H1 (cell line): ENCODE measurements around the gene PLEKHA5. TPM values are rescaled to one million over a fixed set of nuclear protein-coding genes. Genes with fewer than 3 reads are reported as not detected.

ENCODE experiments used
- CTCF ChIA-PET: fragments of 300-600 bp; sonication (Branson Sonifier 250); formaldehyde crosslinking; loops from one replicate; lab custom pipeline; 2021; ENCODE audit not compliant: partially characterized antibody; lab: Charles Lee
- POLR2A ChIA-PET: fragments of 300-600 bp; sonication (Branson Sonifier 250); formaldehyde crosslinking; loops from one replicate; lab custom pipeline; 2021; ENCODE audit warnings: inconsistent platforms; ENCODE audit not compliant: partially characterized antibody; lab: Charles Lee
- DNase-seq, 2 experiments: peaks; one replicate each; pipeline versions ENCODE4 v3.0.0 to v3.0.0-alpha.2; 2010 to 2022; ENCODE audit warnings: low spot score in 2 of 2, low read depth in 1 of 2, mixed read lengths in 1 of 2
- FAIRE-seq: peaks from 2 replicates; lab custom pipeline; 2011; peaks lifted over from hg19 to GRCh38; lab: Jason Lieb, UNC
- H2AFZ ChIP-seq: 2 replicates; pipeline ENCODE4 v1.8.1; 2012; ENCODE audit warnings: low read length, inconsistent platforms
- H2AK5ac ChIP-seq: 2 replicates; pipeline ENCODE4 v1.6.1; 2013; ENCODE audit warnings: low read depth, low read length
- H2BK120ac ChIP-seq: replicated peaks from 2 replicates; pipeline ENCODE3; 2013; ENCODE audit warnings: low read depth, low read length, inconsistent platforms
- H2BK12ac ChIP-seq: 2 replicates; pipeline ENCODE4 v1.6.1; 2013; ENCODE audit warnings: low read depth, low read length
- H2BK15ac ChIP-seq: 2 replicates; pipeline ENCODE4 v1.6.1; 2013; ENCODE audit warnings: low read length
- H2BK20ac ChIP-seq: 2 replicates; pipeline ENCODE4 v1.6.1; 2013; ENCODE audit warnings: low read length
- H2BK5ac ChIP-seq: 2 replicates; pipeline ENCODE4 v1.6.1; 2013; ENCODE audit warnings: low read depth, low read length
- H3K14ac ChIP-seq: 2 replicates; pipeline ENCODE4 v1.6.1; 2013; ENCODE audit warnings: inconsistent platforms; ENCODE audit not compliant: insufficient read length
- H3K18ac ChIP-seq: 2 replicates; pipeline ENCODE4 v1.6.1; 2013; ENCODE audit warnings: low read length; ENCODE audit errors: extremely low read depth
- H3K23ac ChIP-seq: 2 replicates; pipeline ENCODE4 v1.6.1; 2013; ENCODE audit warnings: inconsistent platforms; ENCODE audit not compliant: insufficient read length
- H3K23me2 ChIP-seq: 2 replicates; pipeline ENCODE4 v1.6.1; 2013; ENCODE audit warnings: low read depth, low read length
- H3K27ac ChIP-seq: 2 replicates; pipeline ENCODE4 v1.6.1; 2011; ENCODE audit warnings: low read depth, low read length, inconsistent platforms
- H3K27me3 ChIP-seq, 4 experiments: replicated peaks in 1 of 4; 1 replicate in 1 of 4; 2 replicates in 3 of 4; pipeline versions ENCODE4 v1.6.1 to v1.8.1; 2011 to 2013; ENCODE audit warnings: low read length in 3 of 4, mild to moderate bottlenecking in 3 of 4, inconsistent platforms in 2 of 4, mixed read lengths in 2 of 4, moderate library complexity in 1 of 4; ENCODE audit not compliant: control insufficient read depth in 3 of 4, insufficient read depth in 3 of 4; ENCODE audit errors: extremely low read depth in 1 of 4
- H3K36me3 ChIP-seq, 4 experiments: 2 replicates each; pipeline versions ENCODE4 v1.6.1 to v1.8.1; 2011 to 2013; ENCODE audit warnings: mild to moderate bottlenecking in 4 of 4, low read length in 3 of 4, moderate library complexity in 2 of 4, control low read depth in 1 of 4, inconsistent platforms in 1 of 4; ENCODE audit not compliant: insufficient read depth in 4 of 4, control insufficient read depth in 2 of 4
- H3K4ac ChIP-seq: replicated peaks from 2 replicates; pipeline ENCODE3; 2013; ENCODE audit warnings: low read length, low read depth, mixed read lengths, inconsistent platforms; ENCODE audit not compliant: insufficient read length
- H3K4me1 ChIP-seq, 4 experiments: replicated peaks in 1 of 4; 1 replicate in 1 of 4; 2 replicates in 3 of 4; pipeline versions ENCODE4 v1.6.1 to v1.8.1; 2011 to 2013; ENCODE audit warnings: low read length in 3 of 4, inconsistent platforms in 2 of 4, mixed read lengths in 1 of 4; ENCODE audit not compliant: insufficient read depth in 4 of 4, control insufficient read depth in 3 of 4
- H3K4me2 ChIP-seq, 2 experiments: 2 replicates each; pipeline versions ENCODE4 v1.6.1 to v1.8.1; 2011 to 2013; ENCODE audit warnings: low read depth in 2 of 2, low read length in 2 of 2, control low read depth in 1 of 2, inconsistent platforms in 1 of 2, mild to moderate bottlenecking in 1 of 2; ENCODE audit not compliant: insufficient read depth in 1 of 2
- H3K4me3 ChIP-seq, 4 experiments: fragments of 200-600, 300-600 bp in 1 of 4; sonication (generic), shearing (Covaris generic), sonication (Bioruptor Twin) in 1 of 4; 2 replicates each; pipeline versions ENCODE4 v1.5.1 to v1.8.1; 2011 to 2016; ENCODE audit warnings: low read length in 4 of 4, low read depth in 3 of 4, control low read depth in 2 of 4, inconsistent platforms in 2 of 4, mild to moderate bottlenecking in 2 of 4, mixed read lengths in 1 of 4, moderate library complexity in 1 of 4; ENCODE audit not compliant: insufficient read depth in 2 of 4; ENCODE audit errors: extremely low read depth in 1 of 4
- H3K56ac ChIP-seq: replicated peaks from 2 replicates; pipeline ENCODE3; 2013; ENCODE audit warnings: low read depth, mild to moderate bottlenecking, mixed read lengths, low read length, inconsistent platforms; ENCODE audit not compliant: insufficient read length
- H3K79me1 ChIP-seq: 2 replicates; pipeline ENCODE4 v1.6.1; 2013; ENCODE audit warnings: low read depth, low read length, control low read depth
- H3K79me2 ChIP-seq, 2 experiments: 2 replicates each; pipeline versions ENCODE4 v1.6.1 to v1.8.1; 2012 to 2013; ENCODE audit warnings: low read length in 2 of 2, mild to moderate bottlenecking in 2 of 2, inconsistent platforms in 1 of 2; ENCODE audit not compliant: insufficient read depth in 2 of 2, control insufficient read depth in 1 of 2
- H3K9ac ChIP-seq, 4 experiments: replicated peaks in 1 of 4; 1 replicate in 1 of 4; 2 replicates in 3 of 4; pipeline versions ENCODE4 v1.6.1 to v1.8.1; 2011 to 2013; ENCODE audit warnings: low read depth in 3 of 4, low read length in 3 of 4, control low read depth in 2 of 4, mild to moderate bottlenecking in 2 of 4, moderate library complexity in 2 of 4, inconsistent platforms in 1 of 4; ENCODE audit errors: extremely low read depth in 1 of 4
- H3K9me3 ChIP-seq, 2 experiments: 2 replicates each; pipeline versions ENCODE4 v1.6.1 to v1.8.1; 2012 to 2013; ENCODE audit warnings: mild to moderate bottlenecking in 2 of 2, moderate library complexity in 2 of 2, control low read depth in 1 of 2, inconsistent platforms in 1 of 2, low read depth in 1 of 2, low read length in 1 of 2, mixed read lengths in 1 of 2; ENCODE audit not compliant: insufficient read depth in 2 of 2
- H4K20me1 ChIP-seq, 2 experiments: replicated peaks in 1 of 2; 2 replicates each; pipeline versions ENCODE3 to v1.8.1; 2011 to 2013; ENCODE audit warnings: inconsistent platforms in 2 of 2, low read length in 2 of 2, mild to moderate bottlenecking in 1 of 2; ENCODE audit not compliant: insufficient read depth in 2 of 2, control insufficient read depth in 1 of 2
- H4K5ac ChIP-seq: 2 replicates; pipeline ENCODE4 v1.6.1; 2013; ENCODE audit warnings: low read length, low read depth, mixed read lengths, inconsistent platforms; ENCODE audit not compliant: insufficient read length
- H4K8ac ChIP-seq: 2 replicates; pipeline ENCODE4 v1.8.0; 2013; ENCODE audit warnings: mild to moderate bottlenecking, moderate library complexity, low read length, inconsistent platforms; ENCODE audit not compliant: insufficient read depth; ENCODE audit errors: extremely low read depth
- H4K91ac ChIP-seq: replicated peaks from 2 replicates; pipeline ENCODE3; 2013; ENCODE audit warnings: low read length, mixed read lengths, inconsistent platforms; ENCODE audit not compliant: insufficient read length
- BACH1 ChIP-seq: IDR thresholded peaks from 2 replicates; pipeline ENCODE4 v1.6.1; 2012; ENCODE audit warnings: low read length, improper control_type of control experiment
- CEBPB ChIP-seq: IDR thresholded peaks from 2 replicates; pipeline ENCODE4 v1.6.1; 2012; ENCODE audit warnings: low read depth, low read length
- SP2 ChIP-seq: IDR thresholded peaks from 2 replicates; pipeline ENCODE4 v1.6.1; 2012; ENCODE audit warnings: mild to moderate bottlenecking, low read length, inconsistent platforms
- SP4 ChIP-seq: IDR thresholded peaks from 2 replicates; pipeline ENCODE4 v1.6.1; 2012; ENCODE audit warnings: low read length, inconsistent platforms
- TCF12 ChIP-seq: IDR thresholded peaks from 2 replicates; pipeline ENCODE4 v1.6.1; 2011; ENCODE audit warnings: low read depth, mild to moderate bottlenecking, low read length
- TEAD4 ChIP-seq: IDR thresholded peaks from 2 replicates; pipeline ENCODE4 v1.6.1; 2012; ENCODE audit warnings: low read depth, low read length, inconsistent platforms, mixed read lengths
- WGBS, 2 experiments: shearing (Covaris generic) in 1 of 2; methylation state at CpG; one replicate each; pipeline versions ENCODE4 v1.1.6 to v1.1.7; 2013 to 2015; ENCODE audit warnings: low lambda C conversion rate in 2 of 2, mixed read lengths in 2 of 2, inconsistent platforms in 1 of 2, low coverage in 1 of 2, missing lambda C conversion rate in 1 of 2; ENCODE audit not compliant: insufficient replicate concordance in 2 of 2, insufficient coverage in 1 of 2, insufficient read length in 1 of 2; ENCODE audit errors: extremely low coverage in 1 of 2, missing lambda C conversion rate in 1 of 2; 5-methylcytosine and 5-hydroxymethylcytosine counted together
- polyA plus RNA-seq, 7 experiments: library from polyadenylated mRNA; depleted of rRNA in 3 of 7; stranded (reverse) in 5 of 7; unstranded in 2 of 7; fragments of >200 nt in 5 of 7; fragments of 200-250 nt in 2 of 7; gene quantifications; 1 replicate in 5 of 7; 2 replicates in 1 of 7; 4 replicates in 1 of 7; pipeline versions ENCODE4 v1.2.1 to v1.2.3, GENCODE V29; 2011 to 2013; ENCODE audit warnings: missing spikeins in 2 of 7, mixed read lengths in 2 of 7
- total RNA-seq: library from RNA; stranded (reverse); fragmentation: NEBNext Ultra II Directional; extraction: Animal tissue kit (Norgen Biotek cat#: 25700); gene quantifications from 2 replicates; pipeline ENCODE4 v1.2.1, GENCODE V29; 2021
- TF ChIP-seq, protein P1 (sequence below): IDR thresholded peaks from 2 replicates; pipeline ENCODE4 v1.6.1; 2011; ENCODE audit warnings: low read depth, mild to moderate bottlenecking, low read length; ENCODE audit not compliant: insufficient read depth
- TF ChIP-seq, protein P2 (sequence below): IDR thresholded peaks from 2 replicates; pipeline ENCODE4 v1.6.1; 2012; ENCODE audit warnings: inconsistent platforms

PLEKHA5 gene
- total and polyA plus RNA-seq, 2 of the 8 experiments (the other 6 are each of a cell fraction or from before 2014, with no cell fraction given), result 17.2 to 66.1 TPM

DNA sequence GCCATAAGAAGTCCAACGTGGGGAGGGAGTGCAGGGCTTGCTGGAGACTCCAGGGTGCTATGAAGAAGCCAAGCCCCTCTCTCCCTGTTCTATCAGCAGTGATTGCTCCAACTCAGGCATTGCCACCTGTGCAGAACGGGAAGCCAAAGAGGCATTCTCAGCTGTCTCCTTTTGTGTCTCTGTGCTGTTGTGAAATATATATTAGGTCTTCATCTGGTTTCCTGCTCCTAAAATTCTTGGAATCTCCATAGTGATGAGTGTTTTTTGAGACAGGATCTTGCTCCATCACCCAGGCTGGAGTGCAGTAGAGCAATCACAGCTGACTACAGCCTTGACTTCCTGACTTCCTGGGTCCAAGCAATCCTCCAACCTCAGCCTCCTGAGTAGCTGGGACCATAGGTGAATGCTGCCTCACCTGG is 258.6 kb downstream of the PLEKHA5 start:
- no peaks in the 10 kb centered on the region; a peak in 1 of 4 replicates for H3K9me3 ChIP-seq
- no peaks in the 10 kb centered on the region for H3K79me1 ChIP-seq
- CTCF ChIA-PET, result interaction anchor here (0.6 kb wide), 1 partner anchor 92 kb away, joined by 3 read pairs; no protein-coding TSS in a partner anchor
- H2BK120ac ChIP-seq, result no peak overlapping the region
- H3K27ac ChIP-seq, result no peak overlapping the region
- no peaks in the 10 kb centered on the region for H3K23me2 ChIP-seq
- no peak overlapping the region for H2BK15ac ChIP-seq
- FAIRE-seq, result no peak
- H3K9ac ChIP-seq, result no peak overlapping the region
- WGBS, 2 experiments, result 63% methylated on average over 2 of the region's 2 CpGs; no CpG with 5 or more reads in 1 of the 2 experiments
- H3K4ac ChIP-seq, result no peak overlapping the region
- no peak overlapping the region for H3K4me2 ChIP-seq
- POLR2A ChIA-PET, result no interaction called here
- H4K8ac ChIP-seq, result no peak overlapping the region
- H2AFZ ChIP-seq, result no peak overlapping the region
- no peaks in the 10 kb centered on the region for H3K79me2 ChIP-seq
- H2BK20ac ChIP-seq, result no peak overlapping the region
- H3K27me3 ChIP-seq, result no peaks in the 10 kb centered on the region
- H3K14ac ChIP-seq, result no peak overlapping the region
- H2BK12ac ChIP-seq, result no peak overlapping the region
- H2AK5ac ChIP-seq, result no peak overlapping the region
- H2BK5ac ChIP-seq, result no peak overlapping the region
- no peak overlapping the region for H3K56ac ChIP-seq
- H3K18ac ChIP-seq, result no peak overlapping the region
- H3K4me3 ChIP-seq, result no peak overlapping the region
- no peak overlapping the region for H4K91ac ChIP-seq
- H3K23ac ChIP-seq, result no peak overlapping the region
- H4K20me1 ChIP-seq, result no peaks in the 10 kb centered on the region
- no peak overlapping the region for H4K5ac ChIP-seq
- DNase-seq, result no peak
- no peaks in the 10 kb centered on the region for H3K4me1 ChIP-seq
- TF ChIP-seq, protein P1, sequence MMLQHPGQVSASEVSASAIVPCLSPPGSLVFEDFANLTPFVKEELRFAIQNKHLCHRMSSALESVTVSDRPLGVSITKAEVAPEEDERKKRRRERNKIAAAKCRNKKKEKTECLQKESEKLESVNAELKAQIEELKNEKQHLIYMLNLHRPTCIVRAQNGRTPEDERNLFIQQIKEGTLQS, result no peak
- no peak for TF ChIP-seq BACH1
- no peak for TF ChIP-seq SP4
- TF ChIP-seq TCF12, result no peak
- no peak for TF ChIP-seq TEAD4
- no peak for TF ChIP-seq SP2
- TF ChIP-seq CEBPB, result no peak
- TF ChIP-seq, protein P2, sequence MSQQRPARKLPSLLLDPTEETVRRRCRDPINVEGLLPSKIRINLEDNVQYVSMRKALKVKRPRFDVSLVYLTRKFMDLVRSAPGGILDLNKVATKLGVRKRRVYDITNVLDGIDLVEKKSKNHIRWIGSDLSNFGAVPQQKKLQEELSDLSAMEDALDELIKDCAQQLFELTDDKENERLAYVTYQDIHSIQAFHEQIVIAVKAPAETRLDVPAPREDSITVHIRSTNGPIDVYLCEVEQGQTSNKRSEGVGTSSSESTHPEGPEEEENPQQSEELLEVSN, result no peak
- no peaks in the 10 kb centered on the region for H3K36me3 ChIP-seq
